Endothelial cell (in vitro differentiated cells): Measurements from ENCODE around the gene CASP7. TPM values are rescaled to one million over a fixed set of nuclear protein-coding genes. Genes with fewer than 3 reads are reported as not detected.

Experiments used
- DNase-seq: peaks from one replicate; pipeline ENCODE4 v3.0.0; 2021; ENCODE audit warnings: low spot score
- H3K27ac Mint-ChIP-seq: one replicate; pipeline ENCODE4 v1.8.0; 2021; ENCODE audit warnings: mixed read lengths, inconsistent platforms; ENCODE audit not compliant: unreplicated experiment
- H3K27me3 Mint-ChIP-seq: one replicate; pipeline ENCODE4 v1.8.0; 2021; ENCODE audit warnings: mild to moderate bottlenecking, moderate library complexity, mixed read lengths, inconsistent platforms; ENCODE audit not compliant: unreplicated experiment
- H3K36me3 Mint-ChIP-seq: one replicate; pipeline ENCODE4 v1.8.0; 2021; ENCODE audit warnings: mild to moderate bottlenecking, low read depth, mixed read lengths, inconsistent platforms; ENCODE audit not compliant: unreplicated experiment
- H3K4me1 Mint-ChIP-seq: one replicate; pipeline ENCODE4 v1.8.0; 2021; ENCODE audit warnings: mild to moderate bottlenecking, mixed read lengths, inconsistent platforms; ENCODE audit not compliant: unreplicated experiment
- H3K4me3 Mint-ChIP-seq: one replicate; pipeline ENCODE4 v1.8.0; 2021; ENCODE audit warnings: mild to moderate bottlenecking, mixed read lengths, inconsistent platforms; ENCODE audit not compliant: unreplicated experiment
- H3K9me3 Mint-ChIP-seq: one replicate; pipeline ENCODE4 v1.8.0; 2021; ENCODE audit warnings: mixed read lengths, inconsistent platforms; ENCODE audit not compliant: unreplicated experiment
- total RNA-seq: library from RNA; stranded (reverse); fragmentation: NEBNext Ultra II Directional; extraction: Animal tissue kit (Norgen Biotek cat#: 25700); gene quantifications from one replicate; pipeline ENCODE4 v1.2.1, GENCODE V29; 2021; ENCODE audit not compliant: unreplicated experiment
- TF ChIP-seq, protein P1 (sequence below): fragments of 200-600 bp; sonication (generic); IDR thresholded peaks from one replicate; pipeline ENCODE4 v1.5.0; 2021; ENCODE audit warnings: antibody characterized with exemption; ENCODE audit not compliant: unreplicated experiment

The CASP7 gene
- total RNA-seq, 1 donor from 2014 or later = 11.9 TPM

GRCh38 chr10:113708640-113709039 lies 28.9 kb downstream of the CASP7 start:
- DNase-seq = no peak
- Mint-ChIP-seq H3K4me1 (peaks cover 32% of the 10 kb centered on the region), H3K36me3 (no peaks in the 10 kb centered on the region), H3K4me3 (no peak overlapping the region), H3K9me3 (no peaks in the 10 kb centered on the region), H3K27ac (peak overlapping the region; percentile 79), H3K27me3 (no peaks in the 10 kb centered on the region)
- TF ChIP-seq, protein P1, sequence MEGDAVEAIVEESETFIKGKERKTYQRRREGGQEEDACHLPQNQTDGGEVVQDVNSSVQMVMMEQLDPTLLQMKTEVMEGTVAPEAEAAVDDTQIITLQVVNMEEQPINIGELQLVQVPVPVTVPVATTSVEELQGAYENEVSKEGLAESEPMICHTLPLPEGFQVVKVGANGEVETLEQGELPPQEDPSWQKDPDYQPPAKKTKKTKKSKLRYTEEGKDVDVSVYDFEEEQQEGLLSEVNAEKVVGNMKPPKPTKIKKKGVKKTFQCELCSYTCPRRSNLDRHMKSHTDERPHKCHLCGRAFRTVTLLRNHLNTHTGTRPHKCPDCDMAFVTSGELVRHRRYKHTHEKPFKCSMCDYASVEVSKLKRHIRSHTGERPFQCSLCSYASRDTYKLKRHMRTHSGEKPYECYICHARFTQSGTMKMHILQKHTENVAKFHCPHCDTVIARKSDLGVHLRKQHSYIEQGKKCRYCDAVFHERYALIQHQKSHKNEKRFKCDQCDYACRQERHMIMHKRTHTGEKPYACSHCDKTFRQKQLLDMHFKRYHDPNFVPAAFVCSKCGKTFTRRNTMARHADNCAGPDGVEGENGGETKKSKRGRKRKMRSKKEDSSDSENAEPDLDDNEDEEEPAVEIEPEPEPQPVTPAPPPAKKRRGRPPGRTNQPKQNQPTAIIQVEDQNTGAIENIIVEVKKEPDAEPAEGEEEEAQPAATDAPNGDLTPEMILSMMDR = no peak

- TF ChIP-seq, protein P1 = no peak
- Mint-ChIP-seq H3K4me1 (peaks cover 32% of the 10 kb centered on the region), H3K36me3 (no peaks in the 10 kb centered on the region), H3K27me3 (no peaks in the 10 kb centered on the region), H3K27ac (no peak overlapping the region), H3K9me3 (no peaks in the 10 kb centered on the region), H3K4me3 (no peak overlapping the region)
- DNase-seq = no peak
These were observed 29.6 kb downstream of the CASP7 start for GRCh38 chr10:113709221-113709838.

- H3K36me3 Mint-ChIP-seq = no peaks in the 10 kb centered on the region
- H3K9me3 Mint-ChIP-seq = no peaks in the 10 kb centered on the region
- H3K4me1 Mint-ChIP-seq = peaks cover 28% of the 10 kb centered on the region
- DNase-seq = no peak
- H3K27me3 Mint-ChIP-seq = no peaks in the 10 kb centered on the region
- no peak overlapping the region for H3K27ac Mint-ChIP-seq
- no peak overlapping the region for H3K4me3 Mint-ChIP-seq
- TF ChIP-seq, protein P1 = no peak
These were observed 31.4 kb downstream of the CASP7 start for GRCh38 chr10:113711142-113711541.

GRCh38 chr10:113712024-113712423 lies 32.3 kb downstream of the CASP7 start:
- Mint-ChIP-seq H3K4me3 (no peak overlapping the region), H3K4me1 (peaks cover 28% of the 10 kb centered on the region), H3K27me3 (no peaks in the 10 kb centered on the region), H3K9me3 (no peaks in the 10 kb centered on the region), H3K36me3 (no peaks in the 10 kb centered on the region), H3K27ac (no peak overlapping the region)
- no peak for DNase-seq
- TF ChIP-seq, protein P1 = no peak

- Mint-ChIP-seq H3K9me3 (no peaks in the 10 kb centered on the region), H3K27ac (no peak overlapping the region), H3K4me3 (no peak overlapping the region), H3K4me1 (peaks cover 28% of the 10 kb centered on the region), H3K27me3 (no peaks in the 10 kb centered on the region), H3K36me3 (no peaks in the 10 kb centered on the region)
- DNase-seq = no peak
- TF ChIP-seq, protein P1 = no peak
These were observed 33.3 kb downstream of the CASP7 start for GRCh38 chr10:113712755-113713639.
